Lung (tissue), 12 donors: ENCODE data around the gene TROAP. TPM values are rescaled to one million over a fixed set of nuclear protein-coding genes. Genes with fewer than 3 reads are reported as not detected.

ENCODE experiments used
- ATAC-seq: fragments of 200-7000 bp; cut with Tn5 transposase; one replicate; pipeline ENCODE4 v1.9.1; 2020; ENCODE audit warnings: moderate number of reproducible peaks; ENCODE audit not compliant: insufficient read depth, low FRiP score
- DNase-seq, 3 donors: peaks; one replicate each; pipeline ENCODE4 v3.0.0-alpha.2; 2013 to 2017
- H3K27ac ChIP-seq, 2 donors: one replicate each; pipeline ENCODE4 v1.5.1; 2013; ENCODE audit warnings: mild to moderate bottlenecking in 2 of 2, moderate library complexity in 2 of 2, control low read depth in 1 of 2, inconsistent platforms in 1 of 2, low read depth in 1 of 2, low read length in 1 of 2
- H3K27me3 ChIP-seq, 3 donors: one replicate each; pipeline ENCODE4 v1.5.1; 2013; ENCODE audit warnings: low read length in 2 of 3; ENCODE audit not compliant: control insufficient read depth in 3 of 3, insufficient read depth in 3 of 3
- H3K36me3 ChIP-seq, 4 donors: one replicate each; pipeline ENCODE4 v1.5.1; 2013; ENCODE audit warnings: low read length in 4 of 4, mild to moderate bottlenecking in 1 of 4, moderate library complexity in 1 of 4; ENCODE audit not compliant: control insufficient read depth in 4 of 4, insufficient read depth in 4 of 4
- H3K4me1 ChIP-seq, 5 donors: one replicate each; pipeline ENCODE4 v1.5.1; 2013; ENCODE audit warnings: low read length in 5 of 5, mild to moderate bottlenecking in 2 of 5, moderate library complexity in 1 of 5; ENCODE audit not compliant: control insufficient read depth in 5 of 5, insufficient read depth in 5 of 5
- H3K4me3 ChIP-seq: one replicate; pipeline ENCODE4 v1.5.1; 2013; ENCODE audit warnings: mild to moderate bottlenecking, control low read depth, moderate library complexity
- H3K9ac ChIP-seq, 2 donors: one replicate each; pipeline ENCODE4 v1.5.1; 2013; ENCODE audit warnings: low read length in 2 of 2, control low read depth in 1 of 2; ENCODE audit not compliant: insufficient read depth in 1 of 2
- H3K9me3 ChIP-seq, 4 donors: one replicate each; pipeline ENCODE4 v1.5.1; 2013; ENCODE audit warnings: low read length in 3 of 4, mild to moderate bottlenecking in 1 of 4, moderate library complexity in 1 of 4; ENCODE audit not compliant: control insufficient read depth in 4 of 4, insufficient read depth in 3 of 4
- CTCF ChIP-seq: IDR thresholded peaks from 2 replicates; pipeline ENCODE4 v1.5.1; 2012; ENCODE audit warnings: mild to moderate bottlenecking; ENCODE audit errors: control extremely low read depth, extremely low read depth
- whole genome bisulfite sequencing, 2 donors: extraction: QIAGEN DNeasy Blood & Tissue Kit; methylation state at CpG; one replicate each; pipeline ENCODE4 v1.1.7; 2013; 5-methylcytosine and 5-hydroxymethylcytosine counted together
- polyA plus RNA-seq, 2 donors: library from polyadenylated mRNA; stranded (reverse); fragments of 200-250 nt; gene quantifications; one replicate each; pipeline ENCODE4 v1.2.1, GENCODE V29; 2013
- total RNA-seq, 2 donors: library from RNA; depleted of rRNA in 1 of 2; stranded (reverse); fragments of >200 nt in 1 of 2; gene quantifications; one replicate each; pipeline ENCODE4 v1.2.1, GENCODE V29; 2014 to 2021
- donor health status: control.
- donor health status: control.
- donor health status: Bipolar disorder and iron deficiency.
- donor health status: healthy.
- donor health status: DM: yes; HTN: yes; CAD: no.

Gene TROAP
- total and polyA plus RNA-seq, 4 donors, result 1.2 to 4.6 (median 3.2) TPM

DNA sequence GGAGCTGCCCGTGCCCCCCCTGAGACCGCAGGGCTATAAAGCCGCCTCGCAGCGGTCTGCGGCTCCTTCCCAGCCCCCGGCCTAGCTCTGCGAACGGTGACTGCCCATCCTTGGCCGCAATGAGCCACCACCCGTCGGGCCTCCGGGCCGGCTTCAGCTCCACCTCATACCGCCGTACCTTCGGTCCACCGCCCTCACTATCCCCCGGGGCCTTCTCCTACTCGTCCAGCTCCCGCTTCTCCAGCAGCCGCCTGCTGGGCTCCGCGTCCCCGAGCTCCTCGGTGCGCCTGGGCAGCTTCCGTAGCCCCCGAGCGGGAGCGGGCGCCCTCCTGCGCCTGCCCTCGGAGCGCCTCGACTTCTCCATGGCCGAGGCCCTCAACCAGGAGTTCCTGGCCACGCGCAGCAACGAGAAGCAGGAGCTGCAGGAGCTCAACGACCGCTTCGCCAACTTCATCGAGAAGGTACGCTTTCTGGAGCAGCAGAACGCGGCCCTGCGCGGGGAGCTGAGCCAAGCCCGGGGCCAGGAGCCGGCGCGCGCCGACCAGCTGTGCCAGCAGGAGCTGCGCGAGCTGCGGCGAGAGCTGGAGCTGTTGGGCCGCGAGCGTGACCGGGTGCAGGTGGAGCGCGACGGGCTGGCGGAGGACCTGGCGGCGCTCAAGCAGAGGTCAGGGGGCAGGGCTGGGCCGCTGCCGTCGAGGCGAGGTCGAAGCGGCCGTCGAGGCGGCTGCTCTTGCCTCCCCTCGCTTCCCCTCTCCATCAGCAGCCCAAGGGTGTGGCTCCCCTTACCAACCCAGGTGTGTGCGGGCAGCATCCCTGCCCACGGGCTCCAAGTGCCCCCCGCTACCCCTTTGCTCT lies 27.7 kb upstream of the TROAP start, which contains the start of gene PRPH:
TSS of gene PRPH (plus strand) at position 66 of the 855 bp plus-strand sequence. CDS start at position 120, 54 bp downstream.
- ATAC-seq (no peak), DNase-seq (peak in 2 of 3 donors; percentile 9 to 30)
- no peaks in the 10 kb centered on the region for H3K9me3 ChIP-seq
- peaks cover 0 to 25% (median 16%) of the 10 kb centered on the region in 5 donors for H3K4me1 ChIP-seq
- no peak within 1 kb of the TSS for H3K4me3 ChIP-seq
- 8 to 22% methylated on average over 68 to 82 of the region's 82 CpGs for WGBS, 2 donors
- no peak within 1 kb of the TSS for H3K27ac ChIP-seq
- no peak within 1 kb of the TSS for H3K9ac ChIP-seq
- no peak for TF ChIP-seq CTCF
- no peaks in the 10 kb centered on the region for H3K36me3 ChIP-seq
- peaks cover 0 to 62% (median 40%) of the 10 kb centered on the region in 3 donors for H3K27me3 ChIP-seq

DNA sequence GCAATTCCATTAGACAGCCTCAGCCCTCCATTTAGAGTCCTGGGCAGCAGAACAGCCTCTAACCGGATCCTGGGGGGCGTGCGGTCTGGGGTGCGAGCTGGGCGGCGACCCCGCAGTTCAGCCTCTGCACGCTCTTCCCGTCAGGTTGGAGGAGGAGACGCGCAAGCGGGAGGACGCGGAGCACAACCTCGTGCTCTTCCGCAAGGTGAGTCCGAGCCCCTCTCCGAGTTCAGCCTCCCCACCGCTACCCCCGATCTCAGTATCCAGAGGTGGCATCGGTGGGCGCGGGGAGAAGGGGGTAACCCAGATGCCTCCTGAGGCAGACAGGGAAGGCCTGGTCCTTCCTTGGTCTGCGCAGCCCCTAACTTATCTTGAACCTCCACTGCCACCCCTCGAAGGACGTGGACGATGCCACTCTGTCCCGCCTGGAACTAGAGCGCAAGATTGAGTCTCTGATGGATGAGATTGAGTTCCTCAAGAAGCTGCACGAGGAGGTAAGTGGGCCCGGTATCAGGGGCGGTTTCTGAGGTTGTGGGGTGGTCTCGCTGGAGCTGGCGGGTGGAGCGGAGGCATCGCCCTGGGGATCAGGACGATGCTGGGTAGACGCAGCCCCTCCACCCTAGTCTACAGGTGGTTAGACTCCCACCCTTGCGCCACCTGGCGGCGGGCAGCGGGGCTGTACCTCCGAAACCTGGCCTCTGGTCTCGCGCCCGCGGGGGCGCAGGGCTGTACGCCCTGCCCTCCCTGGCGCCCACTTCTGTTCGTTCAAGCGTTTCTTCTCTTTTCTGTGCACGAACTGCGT lies 26.8 kb upstream of the TROAP start:
- Histone ChIP-seq H3K9me3 (no peaks in the 10 kb centered on the region), H3K36me3 (no peaks in the 10 kb centered on the region), H3K4me3 (no peak overlapping the region), H3K27me3 (peaks cover 0 to 62% (median 42%) of the 10 kb centered on the region in 3 donors), H3K27ac (no peak overlapping the region), H3K9ac (no peak overlapping the region), H3K4me1 (peaks cover 0 to 25% (median 16%) of the 10 kb centered on the region in 5 donors)
- DNase-seq, result peak in 1 of 3 donors; percentile 39
- no peak for ATAC-seq
- peak; percentile 5 for TF ChIP-seq CTCF
- WGBS, 2 donors, result 15 to 25% methylated on average over 52 to 54 of the region's 54 CpGs

DNA sequence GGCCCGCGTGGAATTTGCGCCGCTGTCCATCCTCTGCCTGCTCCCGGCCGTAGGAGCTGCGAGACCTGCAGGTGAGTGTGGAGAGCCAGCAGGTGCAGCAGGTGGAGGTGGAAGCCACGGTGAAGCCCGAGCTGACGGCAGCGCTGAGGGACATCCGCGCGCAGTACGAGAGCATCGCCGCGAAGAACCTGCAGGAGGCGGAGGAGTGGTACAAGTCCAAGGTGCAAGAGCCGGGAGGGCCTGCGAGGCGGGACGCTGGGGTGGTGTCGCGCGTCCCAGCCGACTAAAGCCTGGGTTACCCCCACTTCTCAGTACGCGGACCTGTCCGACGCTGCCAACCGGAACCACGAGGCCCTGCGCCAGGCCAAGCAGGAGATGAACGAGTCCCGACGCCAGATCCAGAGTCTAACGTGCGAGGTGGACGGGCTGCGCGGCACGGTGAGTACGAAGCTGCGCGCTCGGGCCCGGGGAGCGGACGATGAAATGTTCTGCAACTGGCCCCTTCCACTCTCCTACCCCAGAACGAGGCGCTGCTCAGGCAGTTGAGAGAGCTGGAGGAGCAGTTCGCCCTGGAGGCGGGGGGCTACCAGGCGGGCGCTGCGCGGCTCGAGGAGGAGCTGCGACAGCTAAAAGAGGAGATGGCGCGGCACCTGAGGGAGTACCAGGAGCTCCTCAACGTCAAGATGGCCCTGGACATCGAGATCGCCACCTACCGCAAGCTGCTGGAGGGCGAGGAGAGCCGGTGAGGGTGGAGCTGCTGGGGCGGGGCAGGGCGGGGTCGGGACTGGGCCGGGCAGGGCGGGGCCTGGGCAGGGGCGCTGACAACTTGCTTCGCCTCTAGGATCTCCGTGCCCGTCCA lies 26.0 kb upstream of the TROAP start:
- H3K4me3 ChIP-seq, result no peak overlapping the region
- ATAC-seq, result peak; percentile 20
- no peaks in the 10 kb centered on the region for H3K36me3 ChIP-seq
- no peak overlapping the region for H3K27ac ChIP-seq
- H3K9ac ChIP-seq, result no peak overlapping the region
- 3 to 5% methylated on average over 50 to 77 of the region's 77 CpGs for WGBS, 2 donors
- H3K27me3 ChIP-seq, result peaks cover 0 to 62% (median 47%) of the 10 kb centered on the region in 3 donors
- H3K9me3 ChIP-seq, result no peaks in the 10 kb centered on the region
- no peak for DNase-seq
- H3K4me1 ChIP-seq, result peaks cover 0 to 25% (median 16%) of the 10 kb centered on the region in 5 donors
- TF ChIP-seq CTCF, result no peak
